K562 (cell line): ENCODE measurements around the gene DPH5. TPM values are rescaled to one million over a fixed set of nuclear protein-coding genes. Genes with fewer than 3 reads are reported as not detected.

ENCODE experiments used
- ATAC-seq: fragments of 200-7000 bp; cut with Tn5 transposase; 3 replicates; pipeline ENCODE4 v1.9.1; 2020; ENCODE audit warnings: moderate library complexity
- BruUV-seq: library from RNA; stranded (reverse); fragments of 400-500 nt; replicated peaks from 2 replicates; lab custom pipeline; 2021; lab: Mats Ljungman, UMichigan
- CTCF ChIA-PET: fragments of 300-600 bp; formaldehyde crosslinking; extraction: SDS; loops from one replicate; lab custom pipeline; 2021; ENCODE audit warnings: low intra/inter-chr PET ratio; lab: Yijun Ruan, JAX
- POLR2A ChIA-PET: fragments of 300-600, 350-650 bp; sonication (Branson Sonifier 250); formaldehyde crosslinking; extraction: SDS; loops from one replicate; lab custom pipeline; 2021; ENCODE audit warnings: antibody characterized with exemption, inconsistent platforms; lab: Yijun Ruan, JAX
- DNase-seq, 4 experiments: peaks; one replicate each; pipeline versions ENCODE4 v3.0.0 to v3.0.0-alpha.2; 2011 to 2018; ENCODE audit warnings: low spot score in 3 of 4, mixed read lengths in 3 of 4; ENCODE audit errors: extremely low read depth in 1 of 4
- FAIRE-seq: peaks from 2 replicates; lab custom pipeline; 2011; peaks lifted over from hg19 to GRCh38; lab: Jason Lieb, UNC
- H2AFZ ChIP-seq: 2 replicates; pipeline ENCODE4 v1.6.0; 2011; ENCODE audit warnings: low read depth, low read length, control low read depth, inconsistent platforms
- H3K27ac ChIP-seq: fragments of 200-600 bp; 3 replicates; pipeline ENCODE4 v1.8.0; 2011; ENCODE audit warnings: low read depth, mild to moderate bottlenecking, control low read depth, inconsistent platforms, low read length, moderate library complexity, mixed read lengths; ENCODE audit errors: extremely low read depth
- H3K27me3 ChIP-seq, 2 experiments: fragments of 300-600 bp in 1 of 2; 2 replicates in 1 of 2; 3 replicates in 1 of 2; pipeline versions ENCODE4 v1.6.0 to v1.8.0; 2011; ENCODE audit warnings: inconsistent platforms in 2 of 2, low read length in 2 of 2, mild to moderate bottlenecking in 1 of 2, mixed read lengths in 1 of 2, moderate library complexity in 1 of 2; ENCODE audit not compliant: control insufficient read depth in 2 of 2, insufficient read depth in 2 of 2
- H3K36me3 ChIP-seq: fragments of 300-600 bp; 3 replicates; pipeline ENCODE4 v1.8.0; 2011; ENCODE audit warnings: mild to moderate bottlenecking, low read length, inconsistent platforms; ENCODE audit not compliant: control insufficient read depth, insufficient read depth
- H3K4me1 ChIP-seq, 2 experiments: fragments of 200-600 bp in 1 of 2; replicated peaks in 1 of 2; 2 replicates in 1 of 2; 3 replicates in 1 of 2; pipeline versions ENCODE4 v1.5.1 to v1.8.0; 2011; ENCODE audit warnings: inconsistent platforms in 2 of 2, low read length in 2 of 2, mild to moderate bottlenecking in 1 of 2, mixed read lengths in 1 of 2, moderate library complexity in 1 of 2; ENCODE audit not compliant: control insufficient read depth in 2 of 2, insufficient read depth in 2 of 2
- H3K4me2 ChIP-seq: 2 replicates; pipeline ENCODE4 v1.6.1; 2011; ENCODE audit warnings: low read length, control low read depth, inconsistent platforms, mixed read lengths; ENCODE audit not compliant: insufficient read depth
- H3K4me3 ChIP-seq: fragments of 200-600 bp; sonication (generic), shearing (Covaris generic); 2 replicates; pipeline ENCODE4 v1.5.1; 2016; ENCODE audit warnings: control low read depth, inconsistent platforms
- H3K79me2 ChIP-seq: fragments of 200-600 bp; 3 replicates; pipeline ENCODE4 v1.8.0; 2011; ENCODE audit warnings: low read length, inconsistent platforms; ENCODE audit not compliant: control insufficient read depth, insufficient read depth
- H3K9ac ChIP-seq, 2 experiments: 2 replicates each; pipeline versions ENCODE4 v1.6.0 to v1.6.1; 2011; ENCODE audit warnings: low read depth in 2 of 2, low read length in 2 of 2, control low read depth in 1 of 2, inconsistent platforms in 1 of 2, mild to moderate bottlenecking in 1 of 2, mixed read lengths in 1 of 2; ENCODE audit not compliant: insufficient read depth in 1 of 2
- H3K9me1 ChIP-seq: one replicate; pipeline ENCODE4 v1.6.0; 2011; ENCODE audit warnings: inconsistent platforms, mild to moderate bottlenecking, low read length, moderate library complexity; ENCODE audit not compliant: control insufficient read depth, insufficient read depth
- H3K9me3 ChIP-seq: replicated peaks from 2 replicates; pipeline ENCODE4 v1.5.1; 2011; ENCODE audit warnings: low read depth, low read length, inconsistent platforms; ENCODE audit not compliant: control insufficient read depth, insufficient read depth
- H4K20me1 ChIP-seq: replicated peaks from 2 replicates; pipeline ENCODE4 v1.6.1; 2011; ENCODE audit warnings: low read length, inconsistent platforms, mixed read lengths; ENCODE audit not compliant: control insufficient read depth, insufficient read depth
- FOSL1 ChIP-seq: fragments of 200-800 bp; sonication (Bioruptor generic); conservative IDR thresholded peaks from 2 replicates; pipeline ENCODE4 v1.6.1; 2016; ENCODE audit warnings: missing genetic modification characterization, missing compliant biosample characterization
- HDGF ChIP-seq: fragments of 450-650 bp; IDR thresholded peaks from 2 replicates; pipeline ENCODE4 v1.6.1; 2016
- ZNF239 ChIP-seq: fragments of 250-450 bp; sonication (Bioruptor Pico); IDR thresholded peaks from 2 replicates; pipeline ENCODE4 v1.4.0; 2020; ENCODE audit warnings: mild to moderate bottlenecking
- ZNF263 ChIP-seq: sonication (generic); formaldehyde crosslinking; IDR thresholded peaks from 2 replicates; pipeline ENCODE4 v1.8.0; 2022; ENCODE audit warnings: mild to moderate bottlenecking, missing genetic modification reagents, borderline replicate concordance
- ZNF280B ChIP-seq: fragments of 250-450 bp; sonication (Bioruptor Pico); IDR thresholded peaks from 2 replicates; pipeline ENCODE4 v1.5.1; 2021; ENCODE audit warnings: mild to moderate bottlenecking
- ZNF766 ChIP-seq: fragments of 200-800 bp; sonication (Bioruptor generic); conservative IDR thresholded peaks from 2 replicates; pipeline ENCODE4 v1.6.1; 2016; ENCODE audit warnings: missing genetic modification characterization, missing compliant biosample characterization
- WGBS: fragments of 100-300 bp; shearing (Covaris generic); methylation state at CpG from one replicate; pipeline ENCODE4 v1.1.6; 2016; ENCODE audit warnings: low coverage, mixed read lengths; ENCODE audit not compliant: insufficient coverage; ENCODE audit errors: missing lambda C conversion rate; 5-methylcytosine and 5-hydroxymethylcytosine counted together
- in situ Hi-C: fragments of 300-500 bp; cut with MboI; formaldehyde crosslinking; loops from 4 replicates; pipeline ENCODE4 v1.15.0; 2018; ENCODE audit warnings: inconsistent platforms, mixed read lengths
- intact Hi-C: fragments of 100-400 bp; cut with micrococcal nuclease; formaldehyde crosslinking; loops from 2 replicates; pipeline ENCODE4 v1.14.2; 2022
- polyA plus RNA-seq, 8 experiments: library from polyadenylated mRNA; depleted of rRNA in 4 of 8; stranded (reverse) in 5 of 8; unstranded in 3 of 8; fragments of >200 nt; fragmentation: Nextera tagmentation in 2 of 8; fragmentation: Illumina TruSeq in 1 of 8; extraction: Ambion mirVana in 2 of 8; extraction: Trizol in 1 of 8; gene quantifications; 2 replicates each; pipeline versions ENCODE4 v1.2.1 to v1.2.3, GENCODE V29; 2011 to 2014; ENCODE audit warnings: inconsistent platforms in 1 of 8, missing spikeins in 1 of 8
- total RNA-seq, 7 experiments: library from RNA; depleted of rRNA in 6 of 7; stranded (reverse); fragments of >200 nt in 6 of 7; fragmentation: Illumina TruSeq in 2 of 7; extraction: Trizol in 2 of 7; gene quantifications; 2 replicates each; pipeline versions ENCODE4 v1.2.1 to v1.2.3, GENCODE V29; 2011 to 2021; ENCODE audit warnings: low replicate concordance in 1 of 7
- TF ChIP-seq, protein P1 (sequence below): fragments of 250-450 bp; sonication (Bioruptor Pico); IDR thresholded peaks from 2 replicates; pipeline ENCODE4 v1.5.0; 2020; ENCODE audit warnings: mild to moderate bottlenecking, borderline replicate concordance

Gene DPH5
- total and polyA plus RNA-seq, 9 of the 15 experiments (the other 6 are each of a cell fraction or from before 2014, with no cell fraction given), result 37.6 to 159 (median 89.7) TPM

DNA sequence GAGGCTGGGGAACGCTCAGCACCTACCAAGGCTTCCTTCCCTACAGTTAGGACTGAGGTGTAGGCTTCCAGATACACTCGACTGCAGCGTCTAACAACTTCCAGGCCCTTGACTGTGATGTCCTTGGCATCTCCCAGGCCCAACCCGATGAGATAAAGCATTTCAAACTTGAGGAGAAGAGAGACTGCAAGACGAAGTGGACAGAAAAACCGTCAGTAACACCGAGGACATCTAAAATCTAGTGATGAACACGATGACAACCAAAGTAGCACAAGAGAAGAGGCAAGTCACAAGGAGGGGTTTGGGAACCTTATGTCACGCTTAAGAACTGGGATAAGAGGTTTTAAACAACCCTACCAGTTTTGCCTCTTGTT is 314 bp downstream of the DPH5 start:
- peak overlapping the region; percentile 69 for H3K4me3 ChIP-seq
- in situ Hi-C loops (no loop called here), intact Hi-C loops (loop anchor here (5.0 to 10.0 kb wide), 2 partner anchors 212 to 260 kb away; partner anchors contain the start of gene S1PR1)
- peak overlapping the region; percentile 87 for H3K27ac ChIP-seq
- H3K4me1 ChIP-seq, result peaks cover 4 to 8% of the 10 kb centered on the region in 2 experiments; a peak in 2 of 5 replicates
- H3K9me3 ChIP-seq, result no peaks in the 10 kb centered on the region
- FAIRE-seq (peak; percentile 6), DNase-seq (peak in 2 of 4 experiments; percentile 16 to 35), ATAC-seq (peak; percentile 62)
- 0% methylated on average over 9 of the region's 9 CpGs for WGBS
- no peaks in the 10 kb centered on the region for H4K20me1 ChIP-seq
- H3K9me1 ChIP-seq, result no peaks in the 10 kb centered on the region
- peak overlapping the region; percentile 87 to 98 for H3K9ac ChIP-seq
- peaks cover 73% of the 10 kb centered on the region for H3K79me2 ChIP-seq
- TF ChIP-seq FOSL1 (0 out of 2 replicates have a peak, but pooled peaks have one; percentile 2), ZNF263 (0 out of 2 replicates have a peak, but pooled peaks have one; percentile 1), ZNF766 (CRISPR knock-in tag) (0 out of 2 replicates have a peak, but pooled peaks have one; percentile 9), ZNF239 (no peak), ZNF280B (CRISPR knock-in tag) (no peak), HDGF (0 out of 2 replicates have a peak, but pooled peaks have one; percentile 65)
- TF ChIP-seq, protein P1, sequence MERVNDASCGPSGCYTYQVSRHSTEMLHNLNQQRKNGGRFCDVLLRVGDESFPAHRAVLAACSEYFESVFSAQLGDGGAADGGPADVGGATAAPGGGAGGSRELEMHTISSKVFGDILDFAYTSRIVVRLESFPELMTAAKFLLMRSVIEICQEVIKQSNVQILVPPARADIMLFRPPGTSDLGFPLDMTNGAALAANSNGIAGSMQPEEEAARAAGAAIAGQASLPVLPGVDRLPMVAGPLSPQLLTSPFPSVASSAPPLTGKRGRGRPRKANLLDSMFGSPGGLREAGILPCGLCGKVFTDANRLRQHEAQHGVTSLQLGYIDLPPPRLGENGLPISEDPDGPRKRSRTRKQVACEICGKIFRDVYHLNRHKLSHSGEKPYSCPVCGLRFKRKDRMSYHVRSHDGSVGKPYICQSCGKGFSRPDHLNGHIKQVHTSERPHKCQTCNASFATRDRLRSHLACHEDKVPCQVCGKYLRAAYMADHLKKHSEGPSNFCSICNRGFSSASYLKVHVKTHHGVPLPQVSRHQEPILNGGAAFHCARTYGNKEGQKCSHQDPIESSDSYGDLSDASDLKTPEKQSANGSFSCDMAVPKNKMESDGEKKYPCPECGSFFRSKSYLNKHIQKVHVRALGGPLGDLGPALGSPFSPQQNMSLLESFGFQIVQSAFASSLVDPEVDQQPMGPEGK, result 0 out of 2 replicates have a peak, but pooled peaks have one; percentile 9
- POLR2A ChIA-PET, result interaction anchor here (0.7 to 1.8 kb wide), 5 partner anchors 9 to 759 kb away, joined by 3 to 5 read pairs (median 4); partner anchors contain the start of gene RTCA
- peak overlapping the region; percentile 99 for H3K4me2 ChIP-seq
- CTCF ChIA-PET, result no interaction called here
- BruUV-seq, result TSS peak; percentile 84
- H3K36me3 ChIP-seq, result peaks cover 48% of the 10 kb centered on the region
- H3K27me3 ChIP-seq, result no peaks in the 10 kb centered on the region
- H2AFZ ChIP-seq, result peak overlapping the region; percentile 92
